HG03432 (cell line): ENCODE measurements around the gene SGCA.

Source experiments
- ATAC-seq: cut with Tn5 transposase; IDR thresholded peaks from one replicate; pipeline ENCODE4 v1.9.1; 2021; ENCODE audit warnings: mild to moderate bottlenecking, moderate library complexity; ENCODE audit not compliant: unreplicated experiment

Gene SGCA

GRCh38 chr17:50206604-50207293 is 40.9 kb downstream of the SGCA start:
- ATAC-seq: no peak

- no peak for ATAC-seq
Observed at GRCh38 chr17:50207315-50207714, 41.5 kb downstream of the SGCA start.

GRCh38 chr17:50207792-50208567 is 42.2 kb downstream of the SGCA start:
- no peak for ATAC-seq

- ATAC-seq: no peak
Observed at GRCh38 chr17:50208611-50209061, 42.8 kb downstream of the SGCA start.

- ATAC-seq: no peak
Observed at GRCh38 chr17:50209133-50209471, 43.3 kb downstream of the SGCA start.

- ATAC-seq: no peak
Observed at GRCh38 chr17:50209472-50210239, 43.9 kb downstream of the SGCA start.

- no peak for ATAC-seq
Observed at GRCh38 chr17:50210240-50211225, 44.7 kb downstream of the SGCA start.

- ATAC-seq: no peak
Observed at GRCh38 chr17:50211249-50212120, 45.7 kb downstream of the SGCA start.

GRCh38 chr17:50212121-50212843 is 46.5 kb downstream of the SGCA start:
- ATAC-seq: no peak

- peak; percentile 87 for ATAC-seq
Observed at GRCh38 chr17:50213026-50214022, 47.5 kb downstream of the SGCA start.

- ATAC-seq: no peak
Observed at GRCh38 chr17:50214976-50215760, 49.4 kb downstream of the SGCA start.

GRCh38 chr17:50217591-50217990 is 51.8 kb downstream of the SGCA start:
- no peak for ATAC-seq

- no peak for ATAC-seq
Observed at GRCh38 chr17:50218071-50218759, 52.4 kb downstream of the SGCA start.

- no peak for ATAC-seq
Observed at GRCh38 chr17:50218771-50219315, 53.0 kb downstream of the SGCA start.

GRCh38 chr17:50219342-50219741 is 53.5 kb downstream of the SGCA start:
- ATAC-seq: no peak

GRCh38 chr17:50219939-50220465 is 54.2 kb downstream of the SGCA start:
- no peak for ATAC-seq
